Aorta (tissue), 5 donors: ENCODE measurements around the gene NLRC4. TPM values are rescaled to one million over a fixed set of nuclear protein-coding genes. Genes with fewer than 3 reads are reported as not detected.
"Not testable (repeated sequence)": the region's sequence is repeated elsewhere in the genome, so short reads cannot be mapped to it uniquely, and the experiment has no call there.

Experiments
- ATAC-seq: fragments of 200-7000 bp; cut with Tn5 transposase; one replicate; pipeline ENCODE4 v1.9.1; 2022; ENCODE audit warnings: moderate library complexity; ENCODE audit not compliant: low FRiP score
- DNase-seq, 2 donors: peaks; one replicate each; pipeline ENCODE4 v3.0.0-alpha.2; 2020
- H3K27ac ChIP-seq, 2 donors: one replicate each; pipeline ENCODE4 v1.5.1; 2013; ENCODE audit warnings: low read length in 2 of 2, mild to moderate bottlenecking in 2 of 2, moderate library complexity in 2 of 2, control low read depth in 1 of 2, inconsistent platforms in 1 of 2, low read depth in 1 of 2
- H3K27me3 ChIP-seq, 2 donors: one replicate each; pipeline ENCODE4 v1.6.1; 2013; ENCODE audit warnings: control low read depth in 1 of 2, low read length in 1 of 2, mild to moderate bottlenecking in 1 of 2, moderate library complexity in 1 of 2; ENCODE audit not compliant: insufficient read depth in 2 of 2, control insufficient read depth in 1 of 2
- H3K36me3 ChIP-seq, 2 donors: one replicate each; pipeline ENCODE4 v1.6.1; 2013; ENCODE audit warnings: control low read depth in 1 of 2, low read length in 1 of 2, mild to moderate bottlenecking in 1 of 2; ENCODE audit not compliant: insufficient read depth in 2 of 2, control insufficient read depth in 1 of 2
- H3K4me1 ChIP-seq, 2 donors: one replicate each; pipeline ENCODE4 v1.6.1; 2013; ENCODE audit warnings: low read length in 2 of 2, control low read depth in 1 of 2, mild to moderate bottlenecking in 1 of 2, moderate library complexity in 1 of 2; ENCODE audit not compliant: insufficient read depth in 2 of 2, control insufficient read depth in 1 of 2
- H3K4me3 ChIP-seq, 2 donors: one replicate each; pipeline ENCODE4 v1.5.1; 2013; ENCODE audit warnings: low read length in 2 of 2, control low read depth in 1 of 2, mild to moderate bottlenecking in 1 of 2
- H3K9me3 ChIP-seq: one replicate; pipeline ENCODE4 v1.6.1; 2013; ENCODE audit warnings: mild to moderate bottlenecking, low read length; ENCODE audit not compliant: control insufficient read depth
- WGBS, 2 donors: extraction: QIAGEN DNeasy Blood & Tissue Kit; methylation state at CpG; one replicate each; pipeline ENCODE4 v1.1.7; 2013; 5-methylcytosine and 5-hydroxymethylcytosine counted together
- intact Hi-C, 2 donors: fragments of 100-400 bp; cut with DNase I; formaldehyde crosslinking; loops; one replicate each; pipeline versions ENCODE4 v1.14.2 to v1.15.0; 2022
- polyA plus RNA-seq, 2 donors: library from polyadenylated mRNA; stranded (reverse); fragments of 200-250 nt; gene quantifications; one replicate each; pipeline ENCODE4 v1.2.3, GENCODE V29; 2013
- total RNA-seq, 2 donors: library from RNA; stranded (reverse); fragmentation: NEBNext Ultra II Directional; extraction: Animal tissue kit (Norgen Biotek cat#: 25700); gene quantifications; one replicate each; pipeline ENCODE4 v1.2.1, GENCODE V29; 2021
- donor health status: healthy with polysubstance abuse.
- donor health status: Bipolar disorder and iron deficiency.
- donor health status: DM: no; HTN: no; CAD: no.
- donor health status: DM: no; HTN: no; CAD: no.
- donor health status: DM: yes; HTN: yes; CAD: no.

NLRC4 gene
- total and polyA plus RNA-seq, 4 donors: 0.26 to 4.2 (median 3.0) TPM

- H3K27me3 ChIP-seq, DNase-seq, H3K9me3 ChIP-seq, H3K4me3 ChIP-seq, H3K27ac ChIP-seq, ATAC-seq, intact Hi-C loops, H3K4me1 ChIP-seq: not testable (repeated sequence)
- WGBS, 2 donors: 95 to 96% methylated on average over 3 of the region's 3 CpGs
- peaks cover 0 to 11% of the 10 kb centered on the region in 2 donors for H3K36me3 ChIP-seq
These were observed 61.3 kb downstream of the NLRC4 start for GRCh38 chr2:32203428-32203827.

- no peaks in the 10 kb centered on the region for H3K9me3 ChIP-seq
- H3K4me3 ChIP-seq: no peak overlapping the region
- ATAC-seq: no peak
- DNase-seq: no peak
- intact Hi-C loops: no loop called here
- WGBS, 2 donors: 73 to 75% methylated on average over 1 of the region's 1 CpG
- no peaks in the 10 kb centered on the region for H3K27me3 ChIP-seq
- H3K4me1 ChIP-seq: no peaks in the 10 kb centered on the region
- H3K27ac ChIP-seq: no peak overlapping the region
- peaks cover 0 to 11% of the 10 kb centered on the region in 2 donors for H3K36me3 ChIP-seq
These were observed 63.9 kb downstream of the NLRC4 start for GRCh38 chr2:32200814-32201213.

- intact Hi-C loops: no loop called here
- no peaks in the 10 kb centered on the region for H3K36me3 ChIP-seq
These were observed 72.3 kb downstream of the NLRC4 start for GRCh38 chr2:32192418-32192817.

GRCh38 chr2:32189011-32189410 is 75.7 kb downstream of the NLRC4 start:
- Histone ChIP-seq H3K9me3 (no peaks in the 10 kb centered on the region), H3K27me3 (no peaks in the 10 kb centered on the region), H3K36me3 (peaks cover 0 to 3% of the 10 kb centered on the region in 2 donors), H3K4me1 (no peaks in the 10 kb centered on the region), H3K27ac (no peak overlapping the region), H3K4me3 (no peak overlapping the region)
- DNase-seq (no peak), ATAC-seq (no peak)
- WGBS, 2 donors: 86 to 94% methylated on average over 6 of the region's 6 CpGs
- intact Hi-C loops: no loop called here

More at GRCh38 chr2:32192418-32192817, 72.3 kb downstream of the NLRC4 start:
- Histone ChIP-seq H3K4me1 (no peaks in the 10 kb centered on the region), H3K9me3 (no peaks in the 10 kb centered on the region), H3K27ac (no peak overlapping the region), H3K4me3 (no peak overlapping the region), H3K27me3 (no peaks in the 10 kb centered on the region)
- DNase-seq (no peak), ATAC-seq (no peak)
- 84 to 88% methylated on average over 1 of the region's 1 CpG for WGBS, 2 donors

- Histone ChIP-seq H3K4me1 (no peaks in the 10 kb centered on the region), H3K27ac (no peak overlapping the region), H3K27me3 (no peaks in the 10 kb centered on the region), H3K4me3 (no peak overlapping the region), H3K36me3 (peaks cover 0 to 7% of the 10 kb centered on the region in 2 donors), H3K9me3 (no peaks in the 10 kb centered on the region)
- ATAC-seq (no peak), DNase-seq (no peak)
- intact Hi-C loops: no loop called here
- 93 to 95% methylated on average over 6 of the region's 6 CpGs for WGBS, 2 donors
These were observed 82.0 kb downstream of the NLRC4 start for GRCh38 chr2:32182667-32183066.

Other genes with a start within 250 kb of the NLRC4 start
- 10 to 100 TPM; 38.4 to 47.5 TPM for gene DPY30, start 225.1 kb downstream of the NLRC4 start, total RNA-seq
- 100 to 1,000 TPM in 1 of 2 donors, 10 to 100 TPM in 1; 79.4 to 131 TPM for gene DPY30, start 225.1 kb downstream of the NLRC4 start, polyA plus RNA-seq
- 10 to 100 TPM; 13.5 to 18.2 TPM for gene SPAST, start 201.3 kb downstream of the NLRC4 start, total RNA-seq
- gene SPAST, start 201.3 kb downstream of the NLRC4 start, polyA plus RNA-seq: 1 to 10 TPM; 3.9 to 5.0 TPM
- 10 to 100 TPM; 20.8 to 21.6 TPM for gene SLC30A6, start 99.0 kb downstream of the NLRC4 start, total RNA-seq
- gene SLC30A6, start 99.0 kb downstream of the NLRC4 start, polyA plus RNA-seq: 1 to 10 TPM; 3.0 to 7.1 TPM
- gene YIPF4, start 13.0 kb upstream of the NLRC4 start, total RNA-seq: 10 to 100 TPM; 35.4 to 57.9 TPM
- 10 to 100 TPM; 14.9 to 23.1 TPM for gene YIPF4, start 13.0 kb upstream of the NLRC4 start, polyA plus RNA-seq
- gene BIRC6, start 92.1 kb upstream of the NLRC4 start, total RNA-seq: 100 to 1,000 TPM; 102 to 137 TPM
- gene BIRC6, start 92.1 kb upstream of the NLRC4 start, polyA plus RNA-seq: 10 to 100 TPM in 1 of 2 donors, 1 to 10 TPM in 1; 3.6 to 21.8 TPM